Activated T-cell treated with anti-CD3 and anti-CD28 coated beads for 1 hour (primary cell): Measurements from ENCODE around the gene FBXO17.
A peak's percentile ranks its signal among the peaks of the same experiment; 100 is the strongest.

Experiments used
- DNase-seq: peaks from one replicate; pipeline ENCODE4 v3.0.0-alpha.2; 2020; ENCODE audit warnings: low read depth

Gene FBXO17

DNA sequence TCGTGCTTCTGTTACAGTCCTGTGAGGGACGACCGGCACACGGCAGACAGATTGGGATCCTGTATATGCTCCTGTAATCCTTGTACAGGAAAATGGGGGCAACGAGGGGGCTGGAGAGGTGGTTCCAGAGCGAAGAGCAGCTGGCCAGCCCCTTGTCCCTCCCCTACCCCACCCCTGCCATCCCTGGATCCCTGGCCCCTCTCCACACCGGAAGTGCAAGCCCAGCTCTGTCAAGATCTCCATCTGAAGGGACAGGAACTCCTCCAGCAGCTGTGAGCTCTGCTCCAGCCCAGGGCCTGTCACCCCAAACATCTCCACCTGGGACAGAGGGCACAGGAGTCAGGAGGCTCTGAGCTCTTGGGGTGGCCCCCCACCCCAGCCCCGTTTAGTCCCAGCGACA, 58.0 kb downstream of the FBXO17 start:
- DNase-seq = no peak

GRCh38 chr19:38915329-38916321, 59.9 kb downstream of the FBXO17 start:
- no peak for DNase-seq

GRCh38 chr19:38913958-38914357, 61.6 kb downstream of the FBXO17 start:
- DNase-seq = no peak

DNA sequence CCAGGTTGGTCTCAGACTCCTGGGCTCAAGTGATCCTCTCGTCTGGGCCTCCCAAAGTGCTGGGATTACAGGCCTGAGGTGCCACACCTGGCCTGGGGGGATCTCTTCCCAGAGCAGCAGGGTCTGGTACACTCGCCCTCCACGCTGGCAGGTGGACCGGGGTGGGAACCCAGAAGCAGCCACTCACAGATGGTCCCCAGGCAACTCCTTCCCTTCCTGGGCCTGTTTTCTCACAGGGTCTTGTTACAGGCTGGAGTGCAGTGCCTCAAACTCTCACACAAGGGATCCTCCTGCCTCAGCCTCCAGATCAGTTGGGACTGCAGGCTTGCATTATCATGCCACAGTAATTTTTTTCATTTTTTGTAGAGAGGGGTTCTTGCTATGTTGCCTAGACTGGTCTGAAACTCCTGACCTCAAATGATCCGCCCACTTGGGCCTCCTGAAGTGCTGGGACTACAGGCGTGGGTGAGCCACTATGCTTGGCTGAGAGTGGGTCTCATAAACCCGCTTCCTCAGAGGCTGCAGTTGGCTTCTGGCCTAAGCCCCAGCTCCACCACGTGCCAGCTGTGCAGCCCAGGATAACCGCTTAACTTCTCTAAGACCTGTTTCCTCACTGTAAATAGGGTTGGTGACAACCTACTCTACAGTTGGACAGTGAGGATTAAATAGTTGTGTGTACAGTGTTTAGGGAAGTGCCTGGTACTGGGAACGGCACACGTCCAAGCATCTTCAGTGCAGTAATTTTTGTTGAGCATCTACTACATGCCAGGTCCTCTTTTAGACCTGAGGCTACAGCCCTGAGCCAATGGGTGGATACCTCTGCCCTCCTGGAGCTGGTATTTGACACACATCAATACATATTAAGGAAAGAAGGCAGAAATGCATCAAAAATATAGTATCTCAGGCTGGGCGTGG, 62.7 kb downstream of the FBXO17 start:
- no peak for DNase-seq

DNA sequence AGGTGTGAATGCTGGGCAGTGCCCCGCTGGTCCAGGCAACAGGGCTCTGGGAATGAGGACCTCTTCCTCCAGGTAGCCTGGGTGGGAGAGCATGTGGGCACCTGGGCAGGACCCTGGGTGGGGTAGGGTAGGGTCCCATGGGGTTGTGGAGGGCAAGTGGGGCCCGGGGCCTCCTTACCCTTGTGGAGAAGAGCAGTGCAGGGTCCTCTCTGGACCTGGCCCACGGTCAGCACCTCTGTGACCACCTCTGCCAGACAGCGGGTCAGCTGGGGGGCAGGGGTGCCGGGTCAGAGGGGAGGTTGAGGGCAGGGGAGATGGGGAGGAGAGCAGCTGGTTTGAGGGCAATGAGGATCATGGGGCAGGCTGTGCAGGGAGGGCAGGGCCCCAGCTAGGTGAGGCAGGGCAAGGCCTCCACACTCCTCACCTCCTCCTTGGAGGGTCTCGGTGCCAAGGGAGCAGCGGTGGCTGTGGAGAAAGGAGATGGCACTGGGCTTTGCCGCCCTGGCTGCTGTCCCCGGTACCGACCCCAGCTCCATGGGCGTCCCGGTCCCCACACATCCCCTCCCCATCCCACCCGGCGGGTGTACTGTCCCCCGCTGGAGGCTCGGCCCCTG, 64.0 kb downstream of the FBXO17 start:
- DNase-seq = no peak

DNA sequence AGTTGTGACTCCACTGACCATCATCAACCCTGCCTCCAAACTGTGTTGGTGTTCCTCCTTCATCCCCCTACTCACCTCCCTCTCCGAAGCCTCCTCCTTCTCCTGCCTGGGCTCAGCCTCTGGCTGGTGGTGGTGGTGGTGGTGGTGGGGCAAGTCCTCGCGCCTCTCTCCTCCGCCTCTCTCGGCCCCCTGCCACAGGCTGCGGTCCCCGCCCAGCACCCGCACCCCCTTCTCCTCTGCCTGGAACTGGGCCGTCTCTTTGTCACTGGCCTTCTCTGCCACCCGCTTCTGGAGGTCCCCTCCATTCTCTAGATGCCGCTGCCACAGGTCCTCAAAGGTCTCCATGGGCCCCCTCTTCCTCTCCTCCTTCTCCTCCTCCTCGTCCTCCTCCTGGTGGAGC, 65.1 kb downstream of the FBXO17 start:
- no peak for DNase-seq

GRCh38 chr19:38908911-38909310, 66.6 kb downstream of the FBXO17 start:
- DNase-seq = no peak

DNA sequence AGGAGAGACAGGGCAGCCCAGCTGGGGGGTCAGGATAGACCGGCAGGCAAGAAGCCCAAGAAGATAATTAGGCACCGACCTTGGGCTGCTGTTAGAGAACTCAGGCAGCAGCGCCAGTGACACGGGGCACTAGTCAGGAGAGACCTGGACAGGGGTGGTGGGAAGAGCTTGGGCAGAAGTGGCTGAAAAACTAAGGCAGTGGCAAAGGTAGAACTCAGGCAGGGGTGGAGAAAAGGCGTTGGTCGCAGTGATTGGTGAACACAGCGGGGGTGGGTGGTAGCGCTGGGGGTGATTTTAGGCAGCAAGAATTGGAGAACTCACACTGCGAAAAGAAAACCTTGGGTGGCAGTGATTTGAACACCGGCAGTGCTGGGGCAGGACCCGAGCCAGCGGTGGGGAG, 67.9 kb downstream of the FBXO17 start:
- DNase-seq = no peak

DNA sequence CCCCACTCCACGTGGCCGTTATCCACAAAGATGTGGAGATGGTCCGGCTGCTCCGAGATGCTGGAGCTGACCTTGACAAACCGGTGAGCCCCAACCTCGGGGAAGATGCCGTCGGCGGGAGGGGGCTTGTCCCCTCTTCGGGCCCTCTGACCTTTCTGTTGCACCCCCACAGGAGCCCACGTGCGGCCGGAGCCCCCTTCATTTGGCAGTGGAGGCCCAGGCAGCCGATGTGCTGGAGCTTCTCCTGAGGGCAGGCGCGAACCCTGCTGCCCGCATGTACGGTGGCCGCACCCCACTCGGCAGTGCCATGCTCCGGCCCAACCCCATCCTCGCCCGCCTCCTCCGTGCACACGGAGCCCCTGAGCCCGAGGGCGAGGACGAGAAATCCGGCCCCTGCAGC, 68.3 kb downstream of the FBXO17 start:
- no peak for DNase-seq

GRCh38 chr19:38905620-38906019, 69.9 kb downstream of the FBXO17 start:
- DNase-seq = no peak

GRCh38 chr19:38904581-38905539, 70.7 kb downstream of the FBXO17 start:
- DNase-seq = no peak

DNA sequence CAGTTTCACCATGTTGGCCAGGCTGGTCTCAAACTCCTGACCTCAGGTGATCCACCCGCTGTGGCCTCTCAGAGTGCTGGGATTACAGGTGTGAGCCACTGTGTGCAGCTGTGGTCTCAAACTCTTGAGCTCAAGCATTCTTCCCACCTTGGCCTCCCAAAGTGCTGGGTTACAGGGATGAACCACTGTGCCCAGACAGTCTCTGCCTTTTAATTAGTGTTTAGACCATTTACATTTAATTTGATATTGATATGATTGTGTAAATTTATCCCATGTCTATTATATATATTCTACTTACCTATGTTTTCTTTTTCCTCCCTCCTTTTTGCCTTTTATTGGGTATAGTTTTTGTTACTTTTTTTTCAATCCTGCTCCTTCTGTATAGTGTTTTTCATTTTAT, 73.9 kb downstream of the FBXO17 start:
- no peak for DNase-seq

DNA sequence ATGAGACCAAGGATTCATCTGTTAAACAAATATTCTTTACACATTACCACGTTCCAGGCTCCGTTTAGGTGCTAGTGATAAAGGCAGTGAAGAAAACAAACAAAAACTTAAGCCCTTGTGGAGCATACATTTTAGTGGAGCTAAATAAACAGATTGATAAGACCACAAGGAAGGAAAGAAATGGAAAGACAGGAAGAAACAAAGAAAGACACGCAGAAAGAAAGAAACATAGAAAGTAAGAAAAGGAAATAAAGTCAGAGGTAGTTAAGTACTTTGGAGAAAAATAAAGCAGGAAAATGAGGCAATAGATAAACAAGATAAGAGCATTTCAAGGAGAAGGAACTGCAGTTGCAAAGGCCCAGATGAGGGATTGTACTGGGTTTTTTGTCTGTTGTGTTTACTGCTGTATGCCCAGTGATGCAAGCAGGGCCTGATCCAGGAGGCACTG, 74.8 kb downstream of the FBXO17 start:
- DNase-seq = no peak

DNA sequence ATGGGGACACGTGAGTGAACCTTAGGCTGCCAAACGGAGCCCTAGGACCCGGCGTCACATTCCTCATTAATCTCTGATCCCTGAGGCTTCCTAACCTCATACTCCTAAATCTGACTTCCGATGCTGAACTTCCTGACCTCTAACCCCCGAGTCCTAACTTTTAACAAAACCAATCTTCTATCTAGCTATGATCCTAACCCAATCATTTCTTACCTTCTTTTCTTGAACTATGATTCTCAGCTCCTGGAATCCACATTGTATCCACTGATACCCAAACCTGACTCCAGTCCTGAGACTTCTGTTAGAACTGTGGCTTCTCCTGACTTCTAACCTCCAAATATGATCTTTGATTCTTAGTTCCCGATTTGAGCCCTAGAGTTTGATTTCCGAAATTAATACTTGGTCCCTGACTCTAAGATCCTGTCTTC, 75.3 kb downstream of the FBXO17 start:
- DNase-seq = no peak

GRCh38 chr19:38899447-38900201, 75.9 kb downstream of the FBXO17 start, which contains the start of the genes NFKBIB and SIRT2:
Gene NFKBIB (plus strand): TSS chr19:38899969. CDS start chr19:38900033, 64 bp downstream.
Gene SIRT2 (minus strand): TSS chr19:38899618. CDS start chr19:38899521, 97 bp downstream.
- peak; percentile 94 for DNase-seq

GRCh38 chr19:38898788-38899446, 76.6 kb downstream of the FBXO17 start:
- DNase-seq = peak; percentile 7

DNA sequence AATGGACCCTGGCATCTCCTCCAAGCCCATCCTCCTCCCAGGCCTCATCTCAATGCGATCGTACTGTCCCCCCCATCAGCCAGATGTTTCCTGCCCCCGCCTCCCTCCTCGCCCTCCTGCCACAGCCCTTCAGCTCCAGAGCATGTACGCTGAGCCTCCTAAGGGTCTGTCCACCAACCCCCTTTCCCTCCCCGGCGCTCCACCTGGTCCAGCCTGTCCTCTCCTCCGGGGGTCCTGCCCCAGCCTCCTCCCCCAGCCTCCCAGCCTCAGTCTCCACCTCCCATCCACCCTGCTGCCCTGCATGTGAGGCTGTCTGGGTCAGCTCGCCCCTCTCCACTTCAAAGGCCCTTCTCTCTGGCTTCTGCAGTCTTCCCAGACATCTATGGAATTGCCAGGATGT, 80.6 kb downstream of the FBXO17 start:
- DNase-seq = no peak

DNA sequence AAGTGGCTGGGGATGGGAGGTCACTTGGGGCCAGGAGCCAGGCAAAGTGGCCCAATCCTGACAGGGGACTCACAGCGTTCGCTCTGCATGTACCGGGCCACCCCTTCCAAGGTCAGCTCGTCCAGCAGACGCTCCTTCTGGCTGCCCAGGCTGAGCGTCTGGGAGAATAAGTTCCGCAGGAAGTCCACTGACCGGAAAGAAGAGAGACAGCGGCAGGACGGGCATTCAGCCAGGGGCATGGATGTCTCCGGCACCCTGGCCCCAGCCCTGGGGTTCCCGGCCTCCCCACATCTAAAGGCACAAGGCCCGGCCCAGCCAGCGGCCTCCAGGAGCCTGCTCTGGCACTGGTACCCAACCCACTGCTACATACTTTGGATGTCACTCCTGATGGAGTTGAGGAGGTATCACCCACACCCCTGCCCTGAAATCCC, 82.2 kb downstream of the FBXO17 start:
- no peak for DNase-seq

- DNase-seq = no peak
These were observed 82.7 kb downstream of the FBXO17 start for GRCh38 chr19:38892841-38893240.
